DOHH2 (cell line): Measurements from ENCODE around the gene CLSTN1.

Experiments
- CTCF ChIP-seq: fragments of 200-600 bp; sonication (generic); IDR thresholded peaks from one replicate; pipeline ENCODE4 v1.5.1; 2014; ENCODE audit warnings: antibody characterized with exemption, mild to moderate bottlenecking, low read depth, low read length; ENCODE audit not compliant: poor library complexity, severe bottlenecking
- EZH2phosphoT487 ChIP-seq: fragments of 200-600 bp; sonication (generic); IDR thresholded peaks from 2 replicates; pipeline ENCODE4 v1.6.1; 2017; ENCODE audit warnings: borderline replicate concordance, mild to moderate bottlenecking, antibody characterized with exemption, low read length, moderate library complexity, mixed read lengths

GRCh38 chr1:9822897-9823692 is 670 bp downstream of the CLSTN1 start:
- TF ChIP-seq CTCF: no peak
- TF ChIP-seq EZH2phosphoT487: no peak
